CD4-positive, alpha-beta T cell treated with Interferon alpha-2 for 1 hour (primary cell): ENCODE data around the gene UBXN11.

Experiments used
- DNase-seq, 2 donors: peaks; one replicate each; pipeline ENCODE4 v3.0.0-alpha.2; 2020 to 2022

UBXN11 gene

GRCh38 chr1:26283871-26284596, 22.4 kb downstream of the UBXN11 start:
- no peak for DNase-seq

DNA sequence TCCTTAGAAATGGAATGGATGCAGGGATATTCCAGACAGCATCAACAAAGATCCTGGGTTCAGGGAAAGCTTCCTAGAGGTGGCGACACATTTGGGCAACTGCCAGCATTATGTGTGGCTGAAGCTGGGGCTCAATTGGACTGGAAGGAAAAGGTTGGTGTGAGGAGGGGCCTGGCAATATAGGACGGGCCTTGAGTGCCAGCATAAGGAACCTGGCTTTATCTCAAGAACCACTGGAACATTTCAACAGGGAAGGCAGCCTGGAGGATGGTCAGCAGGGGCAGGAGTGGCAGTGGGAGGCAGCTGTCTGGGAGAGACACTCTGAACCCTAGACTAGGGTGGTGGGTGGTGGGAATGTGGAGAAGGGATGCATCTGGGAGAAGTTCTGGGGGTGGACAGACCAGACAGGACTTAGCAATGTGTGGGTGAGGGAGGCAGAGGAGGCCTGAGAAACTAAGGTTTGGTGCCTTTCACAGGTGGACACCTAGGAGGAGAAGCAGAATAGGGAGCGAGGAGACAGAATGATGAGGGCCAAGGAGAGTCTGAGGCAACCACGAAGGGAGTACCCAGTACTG, 23.1 kb downstream of the UBXN11 start:
- no peak for DNase-seq

DNA sequence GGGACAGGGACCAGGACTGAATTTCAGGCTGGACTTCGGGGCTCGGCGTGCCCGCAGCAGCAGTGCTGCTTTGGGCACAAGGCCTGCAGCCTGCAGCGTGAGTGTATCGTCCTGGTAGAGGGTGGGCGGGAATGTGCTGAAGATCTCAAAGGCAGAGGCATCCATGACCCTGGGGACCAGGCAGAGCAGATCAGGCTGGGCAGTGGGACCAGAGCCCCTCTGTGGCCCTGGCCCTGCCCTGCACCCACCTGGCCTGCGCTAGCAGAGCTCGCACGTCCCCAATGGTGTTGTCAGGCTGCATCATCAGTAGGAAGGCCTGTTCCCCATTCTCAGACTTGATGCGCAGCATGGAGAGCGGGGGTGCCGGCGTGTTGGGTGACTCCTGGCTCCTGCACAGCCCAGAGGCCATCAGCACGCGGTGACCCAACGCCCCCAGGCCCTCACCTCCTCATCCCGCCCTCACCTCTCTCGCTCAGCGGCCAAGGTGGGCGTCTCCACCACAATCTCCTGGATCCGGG, 24.0 kb downstream of the UBXN11 start:
- no peak for DNase-seq

GRCh38 chr1:26281971-26282370, 24.5 kb downstream of the UBXN11 start:
- DNase-seq: no peak

DNA sequence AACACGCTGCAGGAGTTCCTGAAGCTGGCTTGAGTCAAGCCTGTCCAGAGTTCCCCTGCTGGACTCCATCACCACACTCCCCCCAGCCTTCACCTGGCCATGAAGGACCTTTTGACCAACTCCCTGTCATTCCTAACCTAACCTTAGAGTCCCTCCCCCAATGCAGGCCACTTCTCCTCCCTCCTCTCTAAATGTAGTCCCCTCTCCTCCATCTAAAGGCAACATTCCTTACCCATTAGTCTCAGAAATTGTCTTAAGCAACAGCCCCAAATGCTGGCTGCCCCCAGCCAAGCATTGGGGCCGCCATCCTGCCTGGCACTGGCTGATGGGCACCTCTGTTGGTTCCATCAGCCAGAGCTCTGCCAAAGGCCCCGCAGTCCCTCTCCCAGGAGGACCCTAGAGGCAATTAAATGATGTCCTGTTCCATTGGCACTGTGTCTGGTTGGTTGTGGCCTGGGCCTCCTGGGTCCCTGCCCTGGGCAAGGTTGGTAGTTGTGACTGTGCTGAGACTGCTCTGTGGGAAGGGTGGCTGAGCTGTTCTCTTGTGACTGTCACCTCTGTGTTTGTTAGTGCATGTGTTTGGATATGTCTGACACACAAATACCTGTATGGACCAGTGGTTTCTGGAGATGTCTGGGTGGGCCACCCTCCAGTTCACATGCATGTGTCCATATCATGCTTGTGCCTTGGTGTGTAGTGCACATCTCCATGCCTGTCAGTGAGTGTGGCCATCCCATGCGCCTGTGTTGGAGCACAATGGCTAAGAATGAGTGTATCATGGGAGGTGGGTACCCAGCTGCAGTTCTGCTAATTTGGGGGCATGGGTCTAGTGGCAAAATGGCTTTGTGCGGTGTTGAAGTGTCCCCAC, 25.1 kb downstream of the UBXN11 start:
- no peak for DNase-seq

DNA sequence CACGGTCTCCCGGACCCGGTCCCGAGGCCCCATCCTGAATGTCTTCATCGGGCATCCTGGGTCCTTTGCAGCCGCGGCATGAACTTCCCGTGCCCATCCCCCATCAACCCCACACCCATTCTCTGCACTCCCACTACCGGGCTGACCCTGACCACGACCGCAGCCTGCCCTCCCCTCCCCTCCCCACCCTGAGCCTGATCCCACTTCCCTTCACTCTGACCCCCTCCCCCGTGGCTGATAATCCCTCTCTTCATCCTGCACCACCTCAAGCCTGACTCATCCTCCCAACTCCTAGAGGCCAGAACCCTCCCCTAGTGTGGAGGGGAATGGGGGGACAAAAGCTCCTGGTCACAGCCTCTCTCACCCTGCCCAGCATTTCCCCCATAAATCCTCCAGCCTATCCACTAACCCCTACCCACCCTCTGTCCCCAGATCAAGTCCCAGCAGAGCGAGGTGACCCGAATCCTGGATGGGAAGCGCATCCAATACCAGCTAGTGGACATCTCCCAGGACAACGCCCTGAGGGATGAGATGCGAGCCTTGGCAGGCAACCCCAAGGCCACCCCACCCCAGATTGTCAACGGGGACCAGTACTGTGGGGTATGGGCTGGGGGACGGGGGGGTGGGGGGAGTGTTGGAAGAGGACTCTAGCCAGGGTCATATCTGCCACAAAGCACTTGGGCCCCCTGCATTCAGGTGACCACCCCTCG, 25.9 kb downstream of the UBXN11 start:
- DNase-seq: no peak

GRCh38 chr1:26279456-26280332, 26.7 kb downstream of the UBXN11 start, which contains the start of gene SH3BGRL3:
SH3BGRL3 (plus strand) TSS chr1:26280086; CDS start chr1:26280156, 70 bp downstream.
- peak; percentile 78 to 86 for DNase-seq

- DNase-seq: peak; percentile 46 to 48
Measured at GRCh38 chr1:26278724-26279455, 27.5 kb downstream of the UBXN11 start.

GRCh38 chr1:26278303-26278702, 28.1 kb downstream of the UBXN11 start:
- no peak for DNase-seq

GRCh38 chr1:26277719-26278118, 28.7 kb downstream of the UBXN11 start:
- no peak for DNase-seq

GRCh38 chr1:26277261-26277661, 29.2 kb downstream of the UBXN11 start:
- DNase-seq: no peak

DNA sequence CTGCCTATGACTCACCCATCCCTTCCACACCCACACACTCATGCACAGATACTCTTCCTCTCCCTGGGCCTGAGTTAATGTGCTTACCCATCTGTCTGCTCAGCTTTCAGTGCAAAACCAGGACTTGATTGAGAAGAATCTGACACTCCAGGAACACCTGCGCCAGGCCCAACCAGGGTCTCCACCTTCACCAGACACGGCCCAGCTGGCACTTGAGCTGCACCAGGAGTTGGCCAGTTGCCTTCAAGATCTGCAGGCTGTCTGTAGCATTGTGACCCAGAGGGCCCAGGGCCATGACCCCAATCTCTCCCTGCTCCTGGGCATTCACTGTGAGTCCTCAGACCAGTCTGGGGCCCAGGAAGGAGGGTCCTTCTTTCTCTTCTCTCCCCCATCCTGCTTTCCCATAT, 30.0 kb downstream of the UBXN11 start:
- no peak for DNase-seq

DNA sequence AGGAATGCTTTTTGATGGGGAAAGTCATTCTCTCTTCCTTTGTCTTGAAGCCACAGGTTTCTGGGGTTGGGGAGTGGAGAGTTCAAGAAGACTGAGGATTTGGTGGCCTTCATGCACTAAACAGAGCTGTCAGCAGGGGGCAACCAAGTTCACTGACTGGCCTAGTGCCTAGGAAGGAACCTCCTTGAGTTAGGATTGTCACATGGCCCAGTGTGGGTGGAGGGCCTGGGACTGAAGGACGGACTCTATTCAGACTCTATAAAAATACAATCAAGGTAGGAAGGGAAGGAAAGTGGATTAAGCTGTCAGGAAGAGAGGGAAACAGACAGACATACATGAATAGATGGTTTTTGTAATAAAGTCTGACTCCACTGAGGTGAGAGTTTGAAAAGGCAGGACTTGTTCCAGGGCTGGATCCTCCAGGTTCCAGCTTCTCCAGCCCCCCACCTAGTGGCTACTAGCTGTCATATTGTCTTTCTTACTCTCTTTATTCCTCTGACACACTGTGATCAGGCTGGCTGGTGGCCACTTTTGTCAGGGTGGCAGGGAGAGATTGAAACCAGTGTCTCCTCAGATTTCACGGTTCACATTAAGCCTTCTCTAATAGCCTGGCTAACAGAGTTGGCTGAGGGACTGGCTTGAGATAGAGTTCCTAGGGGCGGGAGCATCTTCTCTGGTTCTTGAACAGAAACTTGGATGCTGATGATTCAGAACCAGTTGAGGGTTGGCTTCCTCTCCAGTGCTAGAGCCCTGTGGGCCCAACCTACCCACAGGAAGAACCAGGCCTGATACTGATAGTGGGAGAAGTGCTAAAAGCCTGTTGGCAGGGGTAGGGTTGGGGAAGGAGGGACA, 30.6 kb downstream of the UBXN11 start:
- peak; percentile 77 to 82 for DNase-seq

GRCh38 chr1:26274801-26275425, 31.5 kb downstream of the UBXN11 start:
- DNase-seq: peak in 1 of 2 donors; percentile 54

DNA sequence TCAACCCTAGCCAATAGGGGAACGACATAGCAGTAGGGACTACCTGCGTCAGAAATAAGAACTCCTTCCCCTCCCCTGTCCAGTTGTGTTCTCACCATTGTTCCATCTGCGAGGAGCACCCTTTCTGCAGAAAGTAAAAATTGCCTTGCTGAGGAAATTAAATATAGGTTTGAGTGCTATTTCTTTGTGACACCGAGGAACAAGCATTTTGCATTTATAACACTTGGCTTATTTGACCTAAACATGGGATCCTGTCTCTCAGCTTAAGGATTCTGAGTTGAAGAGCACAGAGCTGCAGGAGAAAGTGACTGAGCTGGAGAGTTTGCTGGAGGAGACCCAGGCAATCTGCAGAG, 37.3 kb downstream of the UBXN11 start:
- no peak for DNase-seq

DNA sequence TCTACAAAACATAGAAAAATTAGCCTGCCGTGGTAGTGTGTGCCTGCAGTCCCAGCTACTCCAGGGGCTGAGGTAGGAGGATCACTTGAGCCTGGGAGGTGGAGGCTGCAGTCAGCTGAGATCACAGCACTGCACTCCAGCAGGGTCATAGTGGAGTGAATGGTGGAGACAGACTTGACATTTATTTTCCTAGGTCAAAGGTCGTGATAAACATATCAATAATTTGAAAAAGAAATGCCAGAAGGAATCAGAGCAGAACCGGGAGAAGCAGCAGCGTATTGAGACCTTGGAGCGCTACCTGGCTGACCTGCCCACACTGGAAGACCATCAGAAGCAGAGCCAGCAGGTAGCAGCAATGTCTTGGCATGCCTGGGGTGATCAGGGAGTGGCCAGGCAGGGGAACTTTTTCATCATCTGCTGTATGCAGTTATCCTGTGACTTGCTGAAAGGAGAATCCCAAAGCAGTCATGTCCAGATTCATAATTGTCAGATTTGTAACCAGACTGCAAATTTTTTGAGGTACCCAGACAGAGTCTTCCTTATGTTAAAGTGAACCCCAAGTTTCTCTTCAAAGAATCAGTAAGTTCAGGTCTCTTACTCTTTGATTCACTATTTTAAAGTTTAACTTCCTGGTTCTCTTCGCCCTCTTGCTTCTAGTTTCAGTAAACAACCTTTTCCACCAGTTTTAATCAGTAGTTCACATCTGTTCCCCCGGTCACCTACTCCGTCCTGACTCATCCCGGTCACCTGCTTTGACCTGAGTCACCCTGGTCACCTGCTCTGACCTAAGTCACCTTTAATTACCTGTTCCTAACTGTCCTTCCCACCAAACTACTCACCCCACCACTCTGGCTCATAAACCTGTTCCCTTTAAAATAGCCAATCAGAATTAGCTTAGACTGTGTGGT, 37.9 kb downstream of the UBXN11 start:
- no peak for DNase-seq

DNA sequence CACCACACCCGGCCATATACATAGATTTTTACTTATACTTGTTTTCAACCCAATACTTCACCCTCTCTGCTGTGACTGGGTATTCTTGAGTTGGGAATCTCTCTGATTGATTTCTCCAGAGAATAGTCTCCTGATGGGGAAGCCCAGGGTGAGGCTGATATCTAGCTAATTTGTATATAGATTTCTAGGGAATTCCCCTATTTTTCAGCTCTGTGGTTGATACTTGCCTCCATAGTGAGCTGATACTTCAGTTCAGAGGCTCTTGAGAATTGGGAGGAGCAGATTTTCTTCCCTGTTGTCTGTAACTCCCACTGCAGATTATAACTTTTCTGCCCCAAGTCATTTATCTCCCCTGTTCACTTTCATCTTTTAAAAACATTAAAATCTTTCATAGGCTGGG, 41.0 kb downstream of the UBXN11 start:
- DNase-seq: no peak

DNA sequence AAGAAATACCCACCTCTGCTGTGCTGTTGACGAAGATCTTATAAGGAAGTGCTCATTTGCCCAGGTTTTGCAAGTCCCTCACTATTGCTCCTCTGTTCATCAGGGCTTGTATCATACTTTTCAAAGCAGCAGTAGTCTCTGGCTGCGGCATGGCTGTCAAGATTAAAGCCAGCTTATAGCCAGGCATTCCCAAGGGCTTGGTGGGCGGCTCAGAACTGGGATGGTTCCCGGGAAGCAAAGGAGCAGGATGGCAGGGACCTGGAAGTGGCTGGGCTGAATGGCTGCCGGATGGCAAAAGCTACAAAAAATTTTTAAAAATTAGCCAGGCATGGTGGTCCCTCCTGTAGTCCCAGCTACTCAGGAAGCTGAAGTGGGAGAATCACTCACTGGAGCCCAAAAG, 43.2 kb downstream of the UBXN11 start:
- no peak for DNase-seq

- DNase-seq: no peak
Measured at GRCh38 chr1:26259578-26259977, 46.9 kb downstream of the UBXN11 start.
